Measurements from ENCODE around the gene LONP1. TPM values are rescaled to one million over a fixed set of nuclear protein-coding genes. Genes with fewer than 3 reads are reported as not detected.

The LONP1 gene
- polyA plus RNA-seq, 1 donor from 2014 or later = 43.1 TPM

- H3K79me2 ChIP-seq (replicated peaks; ENCODE audit: insufficient read depth, low read length) = no peaks in the 10 kb centered on the region
- no peak overlapping the region for H2AFZ ChIP-seq (ENCODE audit: low read depth, low read length)
- H3F3A ChIP-seq (ENCODE audit: insufficient read depth, low read length, poor library complexity, severe bottlenecking) = no peaks in the 10 kb centered on the region
- TF ChIP-seq, protein P1, sequence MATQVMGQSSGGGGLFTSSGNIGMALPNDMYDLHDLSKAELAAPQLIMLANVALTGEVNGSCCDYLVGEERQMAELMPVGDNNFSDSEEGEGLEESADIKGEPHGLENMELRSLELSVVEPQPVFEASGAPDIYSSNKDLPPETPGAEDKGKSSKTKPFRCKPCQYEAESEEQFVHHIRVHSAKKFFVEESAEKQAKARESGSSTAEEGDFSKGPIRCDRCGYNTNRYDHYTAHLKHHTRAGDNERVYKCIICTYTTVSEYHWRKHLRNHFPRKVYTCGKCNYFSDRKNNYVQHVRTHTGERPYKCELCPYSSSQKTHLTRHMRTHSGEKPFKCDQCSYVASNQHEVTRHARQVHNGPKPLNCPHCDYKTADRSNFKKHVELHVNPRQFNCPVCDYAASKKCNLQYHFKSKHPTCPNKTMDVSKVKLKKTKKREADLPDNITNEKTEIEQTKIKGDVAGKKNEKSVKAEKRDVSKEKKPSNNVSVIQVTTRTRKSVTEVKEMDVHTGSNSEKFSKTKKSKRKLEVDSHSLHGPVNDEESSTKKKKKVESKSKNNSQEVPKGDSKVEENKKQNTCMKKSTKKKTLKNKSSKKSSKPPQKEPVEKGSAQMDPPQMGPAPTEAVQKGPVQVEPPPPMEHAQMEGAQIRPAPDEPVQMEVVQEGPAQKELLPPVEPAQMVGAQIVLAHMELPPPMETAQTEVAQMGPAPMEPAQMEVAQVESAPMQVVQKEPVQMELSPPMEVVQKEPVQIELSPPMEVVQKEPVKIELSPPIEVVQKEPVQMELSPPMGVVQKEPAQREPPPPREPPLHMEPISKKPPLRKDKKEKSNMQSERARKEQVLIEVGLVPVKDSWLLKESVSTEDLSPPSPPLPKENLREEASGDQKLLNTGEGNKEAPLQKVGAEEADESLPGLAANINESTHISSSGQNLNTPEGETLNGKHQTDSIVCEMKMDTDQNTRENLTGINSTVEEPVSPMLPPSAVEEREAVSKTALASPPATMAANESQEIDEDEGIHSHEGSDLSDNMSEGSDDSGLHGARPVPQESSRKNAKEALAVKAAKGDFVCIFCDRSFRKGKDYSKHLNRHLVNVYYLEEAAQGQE (IDR thresholded peaks at IDR 0.05; ENCODE audit: borderline replicate concordance) = no peak
- TF ChIP-seq EZH2 (IDR thresholded peaks at IDR 0.05; ENCODE audit: borderline replicate concordance, insufficient read depth, low read length, poor library complexity, severe bottlenecking) (no peak), RAD21 (conservative IDR thresholded peaks at IDR 0.05) (no peak), MXI1 (conservative IDR thresholded peaks at IDR 0.05; ENCODE audit: poor library complexity, severe bottlenecking) (no peak), CTCF (IDR thresholded peaks at IDR 0.05; ENCODE audit: poor library complexity, severe bottlenecking) (no peak), TAF1 (IDR thresholded peaks at IDR 0.05; ENCODE audit: low read depth) (no peak), SMC3 (conservative IDR thresholded peaks at IDR 0.05; ENCODE audit: poor library complexity) (no peak), POLR2AphosphoS5 (IDR thresholded peaks at IDR 0.05) (no peak), EP300 (conservative IDR thresholded peaks at IDR 0.05; ENCODE audit: poor library complexity, severe bottlenecking) (no peak)
- H3K4me3 ChIP-seq (ENCODE audit: low read length) = no peak overlapping the region
- no peak overlapping the region for H3K27ac ChIP-seq (ENCODE audit: low read length)
- no peak overlapping the region for H3K9ac ChIP-seq (ENCODE audit: low read length)
- no peak overlapping the region for H3K4me2 ChIP-seq (ENCODE audit: low read length)
- no peaks in the 10 kb centered on the region for H3K9me3 ChIP-seq (ENCODE audit: low read length)
- no peaks in the 10 kb centered on the region for H4K20me1 ChIP-seq (ENCODE audit: insufficient read depth)
- H3K27me3 ChIP-seq (ENCODE audit: insufficient read depth, low read depth, low read length) = no peaks in the 10 kb centered on the region
- H3K9me2 ChIP-seq (ENCODE audit: insufficient read depth, low read length) = no peaks in the 10 kb centered on the region
- H3K36me3 ChIP-seq (ENCODE audit: insufficient read depth, low read length) = no peaks in the 10 kb centered on the region
These were observed 45.3 kb upstream of the LONP1 start for GRCh38 chr19:5765220-5765619.

- TF ChIP-seq RAD21 (conservative IDR thresholded peaks at IDR 0.05) (no peak), TAF1 (IDR thresholded peaks at IDR 0.05; ENCODE audit: low read depth) (no peak), POLR2AphosphoS5 (IDR thresholded peaks at IDR 0.05) (no peak), MXI1 (conservative IDR thresholded peaks at IDR 0.05; ENCODE audit: poor library complexity, severe bottlenecking) (no peak)
- TF ChIP-seq, protein P1 (IDR thresholded peaks at IDR 0.05; ENCODE audit: borderline replicate concordance) = no peak
- Histone ChIP-seq H2AFZ (ENCODE audit: low read depth, low read length) (no peak overlapping the region), H3K27me3 (ENCODE audit: insufficient read depth, low read depth, low read length) (no peaks in the 10 kb centered on the region), H3K4me3 (ENCODE audit: low read length) (no peak overlapping the region), H3K9ac (ENCODE audit: low read length) (no peak overlapping the region), H3K9me3 (ENCODE audit: low read length) (no peaks in the 10 kb centered on the region), H4K20me1 (ENCODE audit: insufficient read depth) (no peaks in the 10 kb centered on the region), H3K9me2 (ENCODE audit: insufficient read depth, low read length) (no peaks in the 10 kb centered on the region), H3K79me2 (replicated peaks; ENCODE audit: insufficient read depth, low read length) (no peaks in the 10 kb centered on the region), H3K4me2 (ENCODE audit: low read length) (no peak overlapping the region), H3K27ac (ENCODE audit: low read length) (no peak overlapping the region), H3F3A (ENCODE audit: insufficient read depth, low read length, poor library complexity, severe bottlenecking) (no peaks in the 10 kb centered on the region), H3K36me3 (ENCODE audit: insufficient read depth, low read length) (no peaks in the 10 kb centered on the region)
These were observed 42.8 kb upstream of the LONP1 start for GRCh38 chr19:5762608-5763217.
